ENCODE results near the gene PJA2. TPM values are rescaled to one million over a fixed set of nuclear protein-coding genes. Genes with fewer than 3 reads are reported as not detected.

Gene PJA2
- total and polyA plus RNA-seq, 2 of the 8 experiments (the other 6 are each of a cell fraction or from before 2014, with no cell fraction given): 15.3 to 47.7 TPM

- Histone ChIP-seq H3K23me2 (ENCODE audit: low read depth, low read length) (peaks cover 4% of the 10 kb centered on the region; the same call in 1 of the 2 replicates), H3K79me1 (ENCODE audit: low read depth, low read length) (no peaks in the 10 kb centered on the region), H3K18ac (ENCODE audit: extremely low read depth, low read length) (no peak overlapping the region), H3K4me2 (ENCODE audit: insufficient read depth in 1 of 2, low read depth in 2 of 2, low read length in 2 of 2) (peak overlapping the region; percentile 53 to 72; a peak in 1 of 4 replicates), H3K4me1 (replicated peaks in 1 of 4; ENCODE audit: control insufficient read depth in 3 of 4, insufficient read depth in 4 of 4, low read length in 3 of 4) (peaks cover under 1 to 6% (median 3%) of the 10 kb centered on the region in 4 experiments; a peak in 6 of 7 replicates), H3K4ac (replicated peaks; ENCODE audit: insufficient read length, low read depth, low read length) (no peak overlapping the region), H3K27ac (ENCODE audit: low read depth, low read length) (no peak overlapping the region), H2BK5ac (ENCODE audit: low read depth, low read length) (no peak overlapping the region), H3K36me3 (ENCODE audit: control insufficient read depth in 2 of 4, insufficient read depth in 4 of 4, low read length in 3 of 4) (no peaks in the 10 kb centered on the region), H2BK20ac (ENCODE audit: low read length) (no peak overlapping the region), H2AFZ (ENCODE audit: low read length) (no peak overlapping the region), H2AK5ac (ENCODE audit: low read depth, low read length) (no peak overlapping the region), H3K9me3 (ENCODE audit: insufficient read depth in 2 of 2, low read depth in 1 of 2, low read length in 1 of 2) (no peaks in the 10 kb centered on the region), H3K23ac (ENCODE audit: insufficient read length) (no peak overlapping the region), H2BK12ac (ENCODE audit: low read depth, low read length) (no peak overlapping the region), H4K91ac (replicated peaks; ENCODE audit: insufficient read length, low read length) (no peak overlapping the region), H3K4me3 (ENCODE audit: extremely low read depth in 1 of 4, insufficient read depth in 2 of 4, low read depth in 3 of 4, low read length in 4 of 4) (peak overlapping the region in 1 of 4 experiments; percentile 75; a peak in 2 of 8 replicates), H3K14ac (ENCODE audit: insufficient read length) (no peak overlapping the region), H3K79me2 (ENCODE audit: control insufficient read depth in 1 of 2, insufficient read depth in 2 of 2, low read length in 2 of 2) (peaks cover 0 to 61% of the 10 kb centered on the region in 2 experiments; a peak in 3 of 4 replicates), H2BK15ac (ENCODE audit: low read length) (no peak overlapping the region), H4K20me1 (replicated peaks in 1 of 2; ENCODE audit: control insufficient read depth in 1 of 2, insufficient read depth in 2 of 2, low read length in 2 of 2) (peaks cover 0 to 2% of the 10 kb centered on the region in 2 experiments), H3K9ac (replicated peaks in 1 of 4; ENCODE audit: extremely low read depth in 1 of 4, low read depth in 3 of 4, low read length in 3 of 4) (no peak overlapping the region), H4K5ac (ENCODE audit: insufficient read length, low read depth, low read length) (no peak overlapping the region), H3K56ac (replicated peaks; ENCODE audit: insufficient read length, low read depth, low read length) (no peak overlapping the region), H4K8ac (ENCODE audit: extremely low read depth, insufficient read depth, low read length) (no peak overlapping the region), H2BK120ac (replicated peaks; ENCODE audit: low read depth, low read length) (no peak overlapping the region), H3K27me3 (replicated peaks in 1 of 4; ENCODE audit: control insufficient read depth in 3 of 4, extremely low read depth in 1 of 4, insufficient read depth in 3 of 4, low read length in 3 of 4) (no peaks in the 10 kb centered on the region)
- POLR2A ChIA-PET (ENCODE audit: partially characterized antibody): interaction anchor here (1.0 kb wide), 1 partner anchor 680 kb away, joined by 3 read pairs; no protein-coding TSS in a partner anchor
- FAIRE-seq (no peak), DNase-seq (ENCODE audit: low read depth in 1 of 2, low spot score in 2 of 2) (no peak)
- WGBS, 2 experiments (ENCODE audit: extremely low coverage in 1 of 2, insufficient coverage in 1 of 2, insufficient read length in 1 of 2, insufficient replicate concordance in 2 of 2, low coverage in 1 of 2, low lambda C conversion rate in 2 of 2, missing lambda C conversion rate in 1 of 2): 55% methylated on average over 2 of the region's 2 CpGs; no CpG with 5 or more reads in 1 of the 2 experiments
- CTCF ChIA-PET (ENCODE audit: partially characterized antibody): no interaction called here
- no peak for TF ChIP-seq MAX (IDR thresholded peaks at IDR 0.05)
- no peak for TF ChIP-seq RXRA (IDR thresholded peaks at IDR 0.05; ENCODE audit: insufficient read depth, low read depth, low read length)
- no peak for TF ChIP-seq BRCA1 (IDR thresholded peaks at IDR 0.05; ENCODE audit: low read depth, low read length)
- TF ChIP-seq JUN (IDR thresholded peaks at IDR 0.05; ENCODE audit: low read depth, low read length): no peak
- TF ChIP-seq CBX5 (IDR thresholded peaks at IDR 0.05; ENCODE audit: low read depth, low read length): no peak
- no peak for TF ChIP-seq CBX8 (IDR thresholded peaks at IDR 0.05; ENCODE audit: borderline replicate concordance, low read depth, low read length)
- TF ChIP-seq SP2 (IDR thresholded peaks at IDR 0.05; ENCODE audit: low read length): no peak
- TF ChIP-seq GABPA (IDR thresholded peaks at IDR 0.05; ENCODE audit: borderline replicate concordance, insufficient read depth, low read length): no peak
- TF ChIP-seq ZNF274 (IDR thresholded peaks at IDR 0.05; ENCODE audit: borderline replicate concordance, extremely low read depth, low read length): no peak
- TF ChIP-seq KDM4A (IDR thresholded peaks at IDR 0.05; ENCODE audit: low read depth, low read length, severe bottlenecking): no peak
- no peak for TF ChIP-seq SAP30 (IDR thresholded peaks at IDR 0.05; ENCODE audit: insufficient read depth, insufficient replicate concordance, low read length)
- TF ChIP-seq EGR1 (IDR thresholded peaks at IDR 0.05; ENCODE audit: borderline replicate concordance, low read depth, low read length): no peak
- no peak for TF ChIP-seq PHF8 (conservative IDR thresholded peaks at IDR 0.05; ENCODE audit: low read depth, low read length)
- TF ChIP-seq POU5F1 (IDR thresholded peaks at IDR 0.05; ENCODE audit: low read depth, low read length): no peak
These were observed 1.9 kb downstream of the PJA2 start for GRCh38 chr5:109407913-109408312.

Data from H1 (cell line).